DMS114 treated with DMSO at 0.1 percent for 48 hours (cell line): ENCODE results near the gene WNK2.
"Not testable (repeated sequence)": the region's sequence is repeated elsewhere in the genome, so short reads cannot be mapped to it uniquely, and the experiment has no call there.

Experiments
- DNase-seq: peaks from one replicate; lab custom pipeline; 2025; ENCODE audit not compliant: unreplicated experiment; lab: John Stamatoyannopoulos, UW

Gene WNK2

GRCh38 chr9:93364734-93365426 lies 180.9 kb downstream of the WNK2 start:
- DNase-seq = no peak

DNA sequence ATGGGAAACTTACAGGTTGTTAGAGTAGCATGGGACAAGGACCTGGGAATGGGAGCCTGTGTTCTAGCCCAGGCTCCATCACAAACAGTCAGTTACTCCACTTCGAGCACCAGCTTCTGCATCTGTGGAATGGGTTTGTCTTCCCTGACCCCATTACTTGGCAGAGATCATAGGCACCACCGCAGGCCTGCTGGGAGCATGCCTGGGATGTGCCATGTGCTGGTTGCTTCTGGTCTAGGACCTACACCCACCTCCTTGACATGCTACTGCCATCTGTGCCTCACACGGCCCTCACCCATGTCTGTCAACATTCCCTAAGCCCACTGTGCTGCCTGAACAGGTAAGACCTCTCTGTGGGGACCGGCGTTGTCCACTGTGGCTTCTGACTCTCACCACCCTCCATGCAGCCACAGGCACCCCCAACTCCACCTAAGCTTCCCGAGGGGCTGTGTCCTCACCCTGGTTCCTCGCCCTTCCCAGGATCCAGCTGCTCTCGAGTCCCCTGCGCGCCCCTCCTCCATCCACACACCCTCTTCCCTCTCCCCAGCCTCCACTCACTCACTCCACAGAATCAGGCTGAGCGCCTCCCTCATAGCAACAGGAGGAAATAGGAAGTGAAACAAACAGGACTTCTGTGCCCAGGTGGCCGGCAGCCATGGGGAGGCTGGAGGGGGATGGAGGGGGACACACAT lies 181.6 kb downstream of the WNK2 start:
- no peak for DNase-seq

- no peak for DNase-seq
Observed at GRCh38 chr9:93366119-93366447, 182.1 kb downstream of the WNK2 start.

- DNase-seq = not testable (repeated sequence)
Observed at GRCh38 chr9:93366486-93366885, 182.5 kb downstream of the WNK2 start.

DNA sequence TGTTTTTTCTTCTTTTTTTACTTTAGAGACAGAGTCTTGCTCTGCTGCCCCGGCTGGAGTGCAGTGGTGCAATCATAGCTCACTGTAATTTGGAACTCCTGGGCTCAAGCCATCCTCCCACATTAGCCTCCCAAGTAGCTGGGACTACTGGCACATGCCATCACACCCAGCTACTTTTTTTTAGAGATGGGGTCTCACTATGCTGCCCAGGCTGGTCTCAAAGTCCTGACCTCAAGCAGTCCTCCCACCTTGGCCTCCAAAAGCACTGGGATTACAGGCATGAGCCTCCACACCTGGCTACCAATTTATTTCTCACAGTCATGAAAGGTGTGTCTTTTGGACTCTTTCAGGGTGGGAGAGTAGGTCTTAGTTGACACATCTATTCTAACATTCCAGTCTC lies 184.5 kb downstream of the WNK2 start:
- DNase-seq = no peak

DNA sequence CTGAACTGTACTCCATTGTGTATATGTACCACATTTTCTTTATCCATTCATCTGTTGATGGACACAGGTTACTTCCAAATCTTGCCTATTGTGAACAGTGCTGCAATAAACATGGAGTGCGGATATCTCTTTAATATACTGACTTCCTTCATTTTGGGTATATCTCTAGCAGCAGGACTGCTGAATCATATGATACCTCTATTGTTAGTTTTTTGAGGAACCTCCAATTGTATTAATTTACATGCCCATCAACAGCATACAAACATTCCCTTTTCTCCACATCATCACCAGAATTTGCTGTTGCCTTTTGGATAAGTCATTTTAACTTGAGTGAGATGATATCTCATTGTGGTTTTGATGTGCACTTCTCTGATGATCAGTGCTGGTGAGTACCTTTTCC lies 185.7 kb downstream of the WNK2 start:
- no peak for DNase-seq
